DND-41 (cell line): Measurements from ENCODE around the gene TSHZ1.

ENCODE experiments used
- ATAC-seq: fragments of 200-7000 bp; cut with Tn5 transposase; 3 replicates; pipeline ENCODE4 v1.9.1; 2021; ENCODE audit warnings: low read depth; ENCODE audit not compliant: insufficient read depth
- DNase-seq: peaks from one replicate; pipeline ENCODE4 v3.0.0-alpha.2; 2020
- H2AFZ ChIP-seq: 2 replicates; pipeline ENCODE4 v1.6.0; 2012; ENCODE audit warnings: low read depth, low read length
- H3K27ac ChIP-seq: 2 replicates; pipeline ENCODE4 v1.5.1; 2012; ENCODE audit warnings: low read length, inconsistent platforms
- H3K27me3 ChIP-seq: fragments of 200-600 bp; sonication (generic); 2 replicates; pipeline ENCODE4 v1.6.0; 2012; ENCODE audit warnings: low read length, mild to moderate bottlenecking, inconsistent platforms; ENCODE audit not compliant: insufficient read depth, poor library complexity
- H3K36me3 ChIP-seq: 2 replicates; pipeline ENCODE4 v1.5.1; 2012; ENCODE audit warnings: low read length, inconsistent platforms; ENCODE audit not compliant: insufficient read depth
- H3K4me1 ChIP-seq: 2 replicates; pipeline ENCODE4 v1.5.1; 2012; ENCODE audit warnings: mild to moderate bottlenecking, low read length; ENCODE audit not compliant: insufficient read depth
- H3K4me2 ChIP-seq: 2 replicates; pipeline ENCODE4 v1.6.0; 2012; ENCODE audit warnings: mild to moderate bottlenecking, moderate library complexity, low read length, inconsistent platforms; ENCODE audit not compliant: insufficient read depth
- H3K4me3 ChIP-seq, 2 experiments: fragments of 200-600 bp in 1 of 2; shearing (Covaris generic) in 1 of 2; 2 replicates each; pipeline ENCODE4 v1.5.1; 2012 to 2016; ENCODE audit warnings: inconsistent platforms in 2 of 2, low read length in 2 of 2, mild to moderate bottlenecking in 2 of 2, low read depth in 1 of 2, moderate library complexity in 1 of 2
- H3K79me2 ChIP-seq: 2 replicates; pipeline ENCODE4 v1.6.0; 2012; ENCODE audit warnings: low read length, inconsistent platforms; ENCODE audit not compliant: insufficient read depth
- H3K9ac ChIP-seq: 2 replicates; pipeline ENCODE4 v1.6.0; 2012; ENCODE audit warnings: low read depth, mild to moderate bottlenecking, inconsistent platforms, low read length, moderate library complexity
- H3K9me3 ChIP-seq: 2 replicates; pipeline ENCODE4 v1.5.1; 2012; ENCODE audit warnings: low read length, moderate library complexity, mild to moderate bottlenecking, inconsistent platforms; ENCODE audit not compliant: insufficient read depth, severe bottlenecking
- H4K20me1 ChIP-seq: 2 replicates; pipeline ENCODE4 v1.6.0; 2012; ENCODE audit warnings: low read length; ENCODE audit not compliant: insufficient read depth
- EZH2 ChIP-seq: IDR thresholded peaks from 3 replicates; pipeline ENCODE4 v1.6.1; 2012; ENCODE audit warnings: borderline replicate concordance, low read depth, mild to moderate bottlenecking, moderate library complexity, low read length, inconsistent platforms; ENCODE audit not compliant: severe bottlenecking
- TF ChIP-seq, protein P1 (sequence below): IDR thresholded peaks from 2 replicates; pipeline ENCODE4 v1.5.1; 2012; ENCODE audit warnings: borderline replicate concordance, low read length, moderate library complexity, mild to moderate bottlenecking; ENCODE audit not compliant: poor library complexity, severe bottlenecking; ENCODE audit errors: extremely low read depth

Gene TSHZ1

DNA sequence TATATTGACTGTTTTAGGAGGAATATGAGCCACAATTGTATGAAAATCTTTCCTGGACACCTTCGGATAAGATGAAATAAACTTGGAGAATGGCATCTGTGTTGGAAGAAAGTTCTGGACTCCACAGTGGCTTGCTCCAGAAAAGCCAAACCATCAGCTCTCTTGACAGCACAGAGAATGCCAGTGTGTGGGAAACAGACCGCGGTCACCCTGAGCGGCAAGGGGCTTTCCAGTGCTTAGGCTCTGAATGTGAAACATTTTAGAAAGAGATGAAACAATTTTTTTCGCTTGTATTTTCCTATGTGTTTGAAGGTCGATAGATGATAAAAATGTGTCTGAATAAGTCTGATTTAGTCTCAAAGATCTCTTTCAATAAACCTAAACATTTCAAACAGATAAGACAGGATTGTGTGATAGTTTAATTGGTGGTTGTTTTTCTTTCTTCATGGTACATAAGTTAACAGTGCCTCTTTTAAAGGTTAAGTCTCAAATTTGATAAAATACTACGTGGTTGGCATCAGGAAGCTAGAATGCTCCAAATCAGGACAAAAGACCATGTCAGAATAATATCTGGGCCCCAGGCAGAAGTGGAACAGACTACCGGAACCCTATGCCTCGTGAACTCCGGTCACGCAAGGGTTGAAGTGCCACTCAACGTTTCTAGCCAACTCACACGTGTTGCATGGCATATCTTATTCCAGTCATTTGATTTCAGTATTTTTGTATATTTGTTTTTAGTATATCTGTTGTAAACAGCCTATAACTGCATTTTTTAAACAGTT is 30.6 kb upstream of the TSHZ1 start:
- Histone ChIP-seq H3K9me3 (no peaks in the 10 kb centered on the region), H3K27ac (no peak overlapping the region), H3K36me3 (no peaks in the 10 kb centered on the region), H3K4me3 (no peak overlapping the region), H3K4me2 (no peak overlapping the region), H3K79me2 (no peaks in the 10 kb centered on the region), H2AFZ (no peak overlapping the region), H4K20me1 (no peaks in the 10 kb centered on the region), H3K27me3 (no peaks in the 10 kb centered on the region), H3K9ac (no peak overlapping the region), H3K4me1 (no peaks in the 10 kb centered on the region)
- ATAC-seq = no peak
- DNase-seq = no peak
- TF ChIP-seq EZH2 = no peak
- TF ChIP-seq, protein P1, sequence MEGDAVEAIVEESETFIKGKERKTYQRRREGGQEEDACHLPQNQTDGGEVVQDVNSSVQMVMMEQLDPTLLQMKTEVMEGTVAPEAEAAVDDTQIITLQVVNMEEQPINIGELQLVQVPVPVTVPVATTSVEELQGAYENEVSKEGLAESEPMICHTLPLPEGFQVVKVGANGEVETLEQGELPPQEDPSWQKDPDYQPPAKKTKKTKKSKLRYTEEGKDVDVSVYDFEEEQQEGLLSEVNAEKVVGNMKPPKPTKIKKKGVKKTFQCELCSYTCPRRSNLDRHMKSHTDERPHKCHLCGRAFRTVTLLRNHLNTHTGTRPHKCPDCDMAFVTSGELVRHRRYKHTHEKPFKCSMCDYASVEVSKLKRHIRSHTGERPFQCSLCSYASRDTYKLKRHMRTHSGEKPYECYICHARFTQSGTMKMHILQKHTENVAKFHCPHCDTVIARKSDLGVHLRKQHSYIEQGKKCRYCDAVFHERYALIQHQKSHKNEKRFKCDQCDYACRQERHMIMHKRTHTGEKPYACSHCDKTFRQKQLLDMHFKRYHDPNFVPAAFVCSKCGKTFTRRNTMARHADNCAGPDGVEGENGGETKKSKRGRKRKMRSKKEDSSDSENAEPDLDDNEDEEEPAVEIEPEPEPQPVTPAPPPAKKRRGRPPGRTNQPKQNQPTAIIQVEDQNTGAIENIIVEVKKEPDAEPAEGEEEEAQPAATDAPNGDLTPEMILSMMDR = no peak

DNA sequence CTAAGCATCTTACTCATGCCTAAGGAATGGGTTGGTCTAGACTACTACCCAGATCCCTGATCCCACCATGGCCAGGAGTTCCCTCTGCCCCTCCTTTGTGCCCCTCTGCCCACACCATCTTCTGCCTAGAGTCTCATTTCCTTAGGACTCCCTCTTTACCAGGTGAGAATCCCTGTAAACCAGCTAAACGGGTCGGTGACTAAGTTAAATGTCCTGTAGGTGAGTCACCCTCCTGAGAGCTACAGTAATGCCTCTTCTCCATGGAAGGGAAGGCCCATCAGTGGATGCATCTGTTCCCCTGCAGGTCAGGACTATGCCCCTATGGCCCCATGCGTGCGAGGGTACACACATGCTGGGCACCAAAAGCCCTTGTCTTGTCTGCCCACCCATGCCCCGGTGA is 27.1 kb upstream of the TSHZ1 start:
- ATAC-seq (no peak), DNase-seq (no peak)
- no peaks in the 10 kb centered on the region for H4K20me1 ChIP-seq
- no peak overlapping the region for H3K27ac ChIP-seq
- H3K27me3 ChIP-seq = no peaks in the 10 kb centered on the region
- H3K4me1 ChIP-seq = no peaks in the 10 kb centered on the region
- H3K36me3 ChIP-seq = no peaks in the 10 kb centered on the region
- no peaks in the 10 kb centered on the region for H3K9me3 ChIP-seq
- no peaks in the 10 kb centered on the region for H3K79me2 ChIP-seq
- H3K4me2 ChIP-seq = no peak overlapping the region
- no peak overlapping the region for H2AFZ ChIP-seq
- H3K4me3 ChIP-seq = no peak overlapping the region
- H3K9ac ChIP-seq = no peak overlapping the region
- TF ChIP-seq, protein P1 = no peak
- TF ChIP-seq EZH2 = no peak

- Histone ChIP-seq H3K79me2 (no peaks in the 10 kb centered on the region), H3K4me2 (no peak overlapping the region), H3K9ac (no peak overlapping the region), H3K9me3 (no peaks in the 10 kb centered on the region), H3K36me3 (no peaks in the 10 kb centered on the region), H2AFZ (no peak overlapping the region), H3K4me1 (no peaks in the 10 kb centered on the region), H3K27ac (no peak overlapping the region), H3K4me3 (no peak overlapping the region), H4K20me1 (no peaks in the 10 kb centered on the region), H3K27me3 (no peaks in the 10 kb centered on the region)
- DNase-seq = no peak
- ATAC-seq = no peak
- TF ChIP-seq, protein P1 = no peak
- TF ChIP-seq EZH2 = no peak
Measured at GRCh38 chr18:75183973-75184493, 26.6 kb upstream of the TSHZ1 start.
